HuH-7 (cell line): ENCODE results near the gene PRR9.
"Not testable (repeated sequence)": the region's sequence is repeated elsewhere in the genome, so short reads cannot be mapped to it uniquely, and the experiment has no call there.

Source experiments
- DNase-seq: peaks from one replicate; pipeline ENCODE4 v3.0.0; 2011; ENCODE audit warnings: low spot score

The PRR9 gene, protein sequence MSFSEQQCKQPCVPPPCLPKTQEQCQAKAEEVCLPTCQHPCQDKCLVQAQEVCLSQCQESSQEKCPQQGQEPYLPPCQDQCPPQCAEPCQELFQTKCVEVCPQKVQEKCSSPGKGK

DNA sequence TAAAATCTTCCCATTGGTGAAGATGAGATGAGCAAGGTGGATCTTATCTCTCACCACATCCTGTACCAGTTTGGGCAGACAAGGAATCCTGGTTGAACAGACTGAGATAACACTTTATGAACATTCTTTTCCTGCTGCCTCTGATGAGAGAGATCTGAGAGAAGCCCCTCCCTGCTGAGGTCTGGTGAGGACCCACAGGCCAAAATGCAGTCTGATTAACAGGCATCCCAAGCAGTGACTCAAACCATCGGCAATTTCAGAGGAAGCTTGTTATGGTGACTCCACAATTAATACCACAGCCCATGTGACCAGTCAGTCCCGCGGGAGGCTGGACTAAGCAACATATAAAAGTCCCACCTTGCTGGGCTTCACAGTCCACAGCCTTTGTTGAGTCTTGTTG is at the start of gene PRR9:
Gene PRR9, plus strand, starts transcription at position 373 of the 400 bp plus-strand sequence. CDS start 561 bp downstream, outside the sequence.
- no peak for DNase-seq

DNA sequence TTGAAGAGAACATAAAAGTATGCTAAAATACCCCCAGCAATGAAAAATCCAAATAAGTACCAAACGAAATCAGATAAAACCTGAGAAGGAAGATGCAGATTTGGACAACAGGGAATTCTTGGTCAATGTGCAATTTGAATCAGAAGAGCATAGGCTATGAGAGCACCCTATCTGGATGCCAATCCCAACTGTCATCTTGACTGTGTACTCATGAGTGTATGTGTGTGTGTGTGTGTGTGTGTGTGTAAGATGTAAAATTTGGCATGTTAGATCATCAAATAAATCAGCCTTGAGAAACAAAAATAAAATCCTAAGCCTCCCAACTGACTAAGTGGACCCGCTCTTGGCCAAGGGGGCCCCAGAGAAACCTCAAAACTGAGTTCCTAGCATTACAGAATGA is 48.7 kb upstream of the PRR9 start:
- DNase-seq = no peak

DNA sequence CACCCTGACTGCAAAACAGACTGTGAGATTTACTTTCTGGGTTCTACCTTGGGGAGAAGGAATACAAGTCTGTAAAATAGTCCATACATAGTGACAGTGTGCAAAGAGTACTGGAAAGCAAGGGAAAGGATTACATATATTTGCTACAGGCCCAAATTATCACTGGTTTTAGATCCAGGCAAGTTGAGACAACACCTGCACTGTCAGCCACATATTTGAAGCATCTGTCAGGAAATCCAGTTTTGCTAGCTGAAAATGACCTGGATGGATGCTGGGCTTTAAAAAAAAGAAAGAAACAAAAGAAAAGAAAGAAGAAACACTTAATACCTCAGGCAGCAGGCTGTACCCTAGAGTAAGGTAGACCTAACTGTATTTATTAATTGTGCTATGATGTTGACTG is 42.8 kb upstream of the PRR9 start:
- no peak for DNase-seq

DNA sequence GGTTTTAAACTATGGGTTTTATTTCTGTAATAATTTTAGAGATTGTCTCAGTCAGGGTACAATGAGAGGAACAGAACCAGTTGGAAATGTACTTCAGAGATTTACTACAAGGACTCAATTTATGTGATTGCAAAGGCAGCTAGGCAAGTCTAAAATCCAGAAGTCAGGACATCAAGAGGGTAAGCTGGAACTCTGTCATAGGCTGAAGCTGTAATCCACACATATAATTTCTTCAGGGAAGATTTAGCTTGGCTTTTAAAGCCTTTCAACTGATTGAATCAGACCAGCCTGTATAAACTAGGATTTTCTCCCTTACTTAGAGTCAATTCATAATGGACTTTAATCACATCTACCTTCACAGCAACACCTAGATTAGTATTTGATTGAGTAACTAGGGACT is 38.5 kb upstream of the PRR9 start:
- no peak for DNase-seq

DNA sequence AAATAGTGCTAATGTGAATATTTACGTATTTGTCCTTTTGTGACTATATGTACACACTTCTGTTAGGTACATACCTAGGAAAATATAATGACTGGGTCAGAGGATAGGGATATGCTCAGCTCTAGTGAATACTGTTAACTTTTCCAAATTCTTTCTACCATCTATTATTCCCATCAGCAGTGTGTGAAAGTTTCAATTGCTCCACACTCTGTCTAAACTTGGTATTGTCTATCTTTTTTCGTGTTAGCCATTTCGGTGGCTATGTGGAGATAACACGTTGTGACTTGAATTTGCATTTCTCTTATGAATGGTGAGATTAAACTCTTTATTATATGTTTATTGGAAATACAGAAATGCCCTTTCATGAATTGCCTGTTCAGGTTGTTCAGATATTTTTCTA is 36.8 kb upstream of the PRR9 start:
- DNase-seq = no peak

DNA sequence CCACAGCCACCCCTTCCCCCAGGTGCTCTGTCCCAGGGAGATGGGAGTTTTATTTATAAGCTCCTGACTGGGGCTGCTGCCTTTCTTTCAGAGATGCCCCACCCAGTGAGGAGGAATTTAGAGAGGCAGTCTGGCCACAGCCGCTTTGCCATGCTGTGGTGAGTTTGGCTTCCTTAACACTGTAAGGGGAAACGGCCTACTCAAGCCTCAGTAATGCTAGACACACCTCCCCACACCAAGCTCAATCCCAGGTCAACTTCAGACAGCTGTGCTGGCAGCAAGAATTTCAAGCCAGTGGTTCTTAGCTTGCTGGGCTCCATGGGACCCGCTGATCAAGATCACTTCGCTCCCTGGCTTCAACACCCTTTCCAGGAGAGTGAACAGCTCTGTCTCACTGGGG is 29.1 kb upstream of the PRR9 start:
- DNase-seq = not testable (repeated sequence)

DNA sequence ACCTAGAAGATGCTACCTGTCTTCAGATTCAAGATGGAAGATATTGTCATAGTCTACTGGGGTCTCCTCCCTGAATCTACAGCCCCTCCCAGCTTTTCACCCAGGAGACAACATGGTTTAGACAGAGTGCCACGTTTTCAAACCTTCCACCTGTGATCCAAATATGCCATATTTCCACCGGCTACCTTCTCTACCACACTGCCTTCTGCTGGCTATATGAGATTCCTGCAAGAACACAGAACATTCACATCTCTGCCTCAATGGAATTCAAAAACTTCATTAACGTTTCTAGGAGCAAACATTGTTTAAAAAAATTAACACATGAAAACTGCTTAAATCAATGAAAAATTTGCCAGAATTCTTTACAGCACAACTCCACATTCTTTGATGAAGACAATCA is 27.0 kb upstream of the PRR9 start:
- DNase-seq = no peak

DNA sequence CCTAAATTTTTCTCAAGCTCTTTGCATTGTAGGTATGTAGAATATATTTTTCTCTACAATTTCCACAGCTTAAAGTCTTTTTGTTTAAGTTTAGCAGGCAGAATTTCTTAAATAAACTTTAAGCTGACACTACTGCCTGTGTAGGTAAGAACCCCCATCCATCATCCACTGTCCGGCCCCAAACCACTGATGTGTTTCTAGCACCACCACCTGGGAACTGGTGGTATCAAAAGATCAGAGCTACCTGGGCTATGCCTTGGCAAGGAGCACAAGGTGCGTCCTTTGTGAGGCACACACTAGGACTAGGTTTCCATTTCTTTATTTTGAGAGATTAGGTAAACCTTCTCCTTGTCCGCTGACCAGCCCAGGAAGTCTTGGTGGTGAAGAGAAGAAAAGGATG is 24.7 kb upstream of the PRR9 start:
- peak; percentile 12 for DNase-seq

DNA sequence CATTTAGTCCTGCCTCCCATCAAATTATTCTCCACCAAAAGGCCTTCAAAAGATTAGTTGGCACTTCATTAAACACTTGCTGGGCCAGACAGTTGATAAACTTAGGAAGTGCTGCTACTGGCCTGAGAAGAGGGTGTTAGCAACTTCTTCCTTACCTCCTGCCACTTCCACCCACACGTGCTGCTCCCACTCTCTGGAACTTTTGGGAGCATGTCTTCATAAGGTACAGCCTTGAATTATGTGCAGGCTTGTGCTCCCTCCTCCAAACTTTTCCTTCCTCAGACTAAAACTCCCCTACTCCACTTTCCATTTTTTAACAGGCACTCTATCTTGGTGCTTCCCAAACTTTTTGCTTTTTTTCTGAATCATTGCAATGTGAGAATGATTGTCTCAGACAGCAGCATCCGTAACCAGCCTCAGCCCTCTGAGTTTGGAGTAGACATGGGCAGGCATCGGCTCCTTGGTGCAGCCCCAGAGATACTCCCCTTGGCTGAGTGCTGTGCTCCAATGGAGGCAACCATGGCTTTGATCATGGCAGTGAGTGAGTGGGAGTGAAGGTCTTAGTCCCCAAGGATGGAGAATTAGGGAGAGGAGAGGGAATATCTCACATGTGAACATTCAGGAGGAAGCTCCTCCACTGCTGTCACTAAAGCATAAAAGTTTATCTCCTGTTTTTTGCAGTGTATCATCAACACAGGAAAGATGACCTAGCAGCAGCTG is 22.9 kb upstream of the PRR9 start:
- no peak for DNase-seq

DNA sequence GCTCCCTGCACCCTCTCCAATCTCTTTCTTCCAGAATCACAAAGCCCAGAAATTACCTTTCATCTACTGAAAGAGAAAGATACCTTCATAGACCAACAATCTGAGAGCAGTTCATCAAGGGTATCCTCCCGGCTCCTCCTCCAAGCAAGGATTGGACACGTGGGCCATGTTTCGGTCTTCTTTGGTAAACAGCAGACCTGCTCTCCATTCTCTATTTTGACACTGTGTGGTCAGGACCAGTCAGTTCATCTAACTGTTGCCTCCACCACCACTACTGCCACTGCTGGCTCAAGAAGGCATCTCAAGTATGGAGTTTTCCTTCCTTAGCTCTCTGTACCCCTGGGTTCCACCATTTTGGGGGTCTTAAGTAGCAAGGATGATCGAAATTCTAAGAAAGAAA is 22.2 kb upstream of the PRR9 start:
- DNase-seq = no peak

DNA sequence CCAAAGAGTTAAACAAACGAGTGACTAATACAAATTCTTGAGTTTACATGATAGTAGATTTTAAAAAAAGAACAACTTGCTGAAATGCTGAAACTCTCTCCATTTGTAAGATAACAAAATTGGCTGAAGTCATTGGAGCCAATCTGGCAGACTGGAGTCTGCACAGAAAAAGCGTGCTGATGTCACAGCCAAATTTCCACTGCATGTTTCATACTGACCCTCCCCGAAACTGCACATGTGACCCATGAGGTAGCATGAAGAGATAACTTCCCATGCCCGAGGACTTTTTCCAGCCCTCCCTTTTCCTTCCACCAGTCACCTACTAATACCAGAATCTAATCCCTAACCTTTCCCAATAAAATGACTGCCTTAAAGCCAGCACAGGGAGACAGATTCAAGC is 15.4 kb upstream of the PRR9 start:
- DNase-seq = no peak

DNA sequence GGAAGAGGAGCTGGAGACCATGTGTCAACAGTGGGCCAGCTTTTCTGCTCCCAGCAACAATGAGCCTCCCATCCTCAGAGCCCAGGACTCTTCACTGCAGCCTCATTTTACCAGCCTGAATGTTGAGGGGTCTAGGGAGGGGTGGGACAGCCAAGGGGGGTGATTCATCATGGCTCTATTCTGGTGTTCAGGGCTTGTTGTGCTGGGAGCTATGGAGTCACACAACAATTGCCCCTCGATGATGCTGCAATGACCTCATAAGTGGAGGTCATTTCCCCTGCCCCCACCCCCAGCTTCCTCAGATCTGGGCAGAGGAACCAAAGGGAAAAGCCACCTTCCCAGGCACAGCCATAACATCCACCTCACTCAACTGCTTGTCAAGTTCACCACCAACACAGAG is 14.3 kb upstream of the PRR9 start, which contains the start of gene LELP1:
Gene LELP1, plus strand, starts transcription at position 301 of the 400 bp plus-strand sequence. CDS start 1,278 bp downstream, outside the sequence.
- DNase-seq = no peak

DNA sequence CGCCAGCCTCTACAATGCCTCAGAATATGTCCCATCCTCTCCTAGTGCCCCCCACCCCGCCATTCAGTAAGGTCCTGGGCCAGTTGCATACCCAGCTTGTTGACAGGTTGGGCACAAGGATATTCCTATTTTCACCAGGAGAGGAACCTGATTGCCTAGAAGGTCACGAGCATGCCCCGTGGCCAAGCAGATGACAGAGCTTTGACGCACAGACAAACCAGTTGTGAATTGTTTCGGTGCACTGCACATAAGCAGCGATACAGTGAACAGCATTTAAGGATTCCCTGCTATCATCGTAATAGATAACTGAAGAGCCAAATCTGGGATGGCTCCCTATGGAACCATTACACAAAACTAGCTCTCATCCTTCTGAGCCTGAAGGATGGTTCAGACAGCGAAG is 10.8 kb upstream of the PRR9 start:
- DNase-seq = no peak

DNA sequence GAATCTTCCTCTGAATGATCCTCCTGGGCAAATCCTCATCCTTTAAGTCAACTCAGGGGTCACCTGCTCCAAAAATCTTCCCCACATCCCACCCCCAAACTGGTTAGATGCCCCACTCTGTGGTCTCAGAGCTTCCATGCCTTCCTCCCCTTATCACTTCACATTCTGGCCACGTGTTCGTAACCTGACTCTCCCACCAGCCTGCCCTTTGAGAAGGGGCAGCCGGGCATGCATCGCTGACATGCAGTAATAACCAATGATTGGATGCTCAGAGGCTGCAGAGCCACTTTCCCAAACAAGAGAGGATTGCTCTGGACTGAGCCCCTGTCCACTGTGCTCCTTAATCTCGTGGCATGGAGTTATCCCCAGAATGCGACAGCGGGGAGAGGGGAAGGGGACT is 7.2 kb upstream of the PRR9 start:
- DNase-seq = no peak

DNA sequence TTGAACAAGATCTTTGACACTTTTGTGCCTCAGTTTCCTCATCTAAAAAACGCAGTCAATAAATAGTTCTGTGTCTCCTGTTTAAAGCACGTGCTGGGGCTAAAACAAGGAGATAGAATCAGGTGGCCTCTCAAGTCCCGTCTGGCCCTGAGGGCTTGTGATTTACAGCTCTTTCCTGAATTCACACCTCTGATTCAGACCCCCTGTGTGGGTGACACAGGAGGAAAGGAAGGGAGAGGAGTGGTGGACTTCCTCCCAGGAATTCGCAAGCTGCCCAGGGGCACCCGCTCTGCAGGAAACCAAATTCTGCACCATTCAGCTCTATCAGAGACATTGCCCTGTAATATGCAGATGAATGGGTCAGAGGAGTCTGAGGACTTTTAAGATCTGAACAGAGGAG is 5.2 kb upstream of the PRR9 start:
- no peak for DNase-seq

DNA sequence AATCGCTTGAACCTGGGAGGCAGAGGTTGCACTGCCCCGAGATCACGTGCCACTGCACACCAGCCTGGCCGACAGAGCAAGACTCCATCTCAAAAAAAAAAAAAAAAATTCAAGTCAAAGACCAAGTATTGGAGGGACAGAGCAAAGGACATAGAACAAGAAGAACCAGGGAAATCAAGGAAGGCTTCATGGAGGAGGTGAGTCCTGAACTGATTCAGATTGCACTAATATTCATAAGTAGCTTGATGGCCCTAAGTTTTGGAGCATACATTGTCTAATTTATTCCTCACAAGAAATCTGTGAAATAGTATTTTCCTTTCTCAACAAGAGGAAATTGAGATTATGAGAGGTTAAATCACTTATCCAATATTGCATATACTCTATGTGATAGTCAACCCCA is 3.9 kb upstream of the PRR9 start:
- no peak for DNase-seq

DNA sequence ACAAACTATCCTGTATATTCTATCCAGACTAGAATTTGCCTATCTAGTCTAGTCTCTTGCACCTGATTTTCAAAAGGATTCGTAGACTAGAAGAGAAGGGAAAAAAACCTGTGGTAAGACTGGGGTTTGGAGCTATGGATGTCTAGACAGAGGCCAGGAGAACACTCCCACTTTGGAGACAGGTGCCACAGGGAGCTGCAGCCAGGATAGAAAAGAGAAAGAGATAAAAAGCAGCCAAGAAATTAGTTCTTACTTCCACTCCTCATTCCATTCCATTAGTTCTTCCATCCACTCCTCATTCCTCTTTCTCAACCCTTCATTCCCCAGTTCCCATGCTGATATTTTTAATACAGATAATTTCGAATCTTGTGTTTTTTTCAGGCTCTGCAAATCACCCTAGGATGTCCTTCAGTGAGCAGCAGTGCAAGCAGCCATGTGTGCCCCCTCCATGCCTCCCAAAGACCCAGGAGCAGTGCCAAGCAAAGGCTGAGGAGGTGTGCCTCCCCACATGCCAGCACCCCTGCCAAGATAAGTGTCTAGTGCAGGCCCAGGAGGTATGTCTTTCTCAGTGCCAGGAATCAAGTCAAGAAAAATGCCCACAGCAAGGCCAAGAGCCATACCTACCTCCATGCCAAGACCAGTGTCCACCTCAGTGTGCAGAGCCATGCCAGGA is 496 bp downstream of the PRR9 start:
- no peak for DNase-seq

DNA sequence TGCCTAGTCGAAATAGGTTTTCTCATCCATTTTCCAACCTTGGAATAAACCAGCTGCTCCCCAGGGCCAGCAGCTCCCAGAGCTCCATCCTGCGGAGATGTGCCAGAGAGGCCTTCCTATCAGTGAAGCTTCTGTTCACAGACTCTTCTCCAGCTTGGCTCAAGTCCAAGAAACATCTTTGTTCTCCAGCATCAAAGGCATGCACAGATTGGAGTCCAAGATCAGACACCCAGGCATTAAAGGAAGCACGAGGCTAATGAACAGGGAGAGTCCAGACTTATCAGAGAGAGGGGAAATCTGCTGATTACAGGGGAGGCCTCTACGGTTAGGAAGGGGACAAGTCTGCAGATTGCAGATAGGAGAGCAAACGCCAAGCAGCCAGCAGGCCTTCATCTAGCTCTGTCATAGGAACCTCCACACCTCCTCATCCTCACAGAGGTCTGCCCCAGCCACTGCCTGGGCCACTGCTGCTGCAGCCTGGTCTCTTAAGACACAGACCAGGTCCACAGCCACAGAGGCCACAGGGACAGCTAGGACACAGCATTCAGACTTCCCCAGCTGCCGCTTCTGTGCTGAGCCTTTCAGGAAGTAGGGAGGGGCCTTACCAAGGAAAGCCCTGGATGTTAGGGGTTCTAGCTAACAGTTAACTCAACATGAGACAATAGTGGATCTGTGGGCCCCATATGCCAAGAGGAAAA is 3.4 kb downstream of the PRR9 start:
- no peak for DNase-seq

DNA sequence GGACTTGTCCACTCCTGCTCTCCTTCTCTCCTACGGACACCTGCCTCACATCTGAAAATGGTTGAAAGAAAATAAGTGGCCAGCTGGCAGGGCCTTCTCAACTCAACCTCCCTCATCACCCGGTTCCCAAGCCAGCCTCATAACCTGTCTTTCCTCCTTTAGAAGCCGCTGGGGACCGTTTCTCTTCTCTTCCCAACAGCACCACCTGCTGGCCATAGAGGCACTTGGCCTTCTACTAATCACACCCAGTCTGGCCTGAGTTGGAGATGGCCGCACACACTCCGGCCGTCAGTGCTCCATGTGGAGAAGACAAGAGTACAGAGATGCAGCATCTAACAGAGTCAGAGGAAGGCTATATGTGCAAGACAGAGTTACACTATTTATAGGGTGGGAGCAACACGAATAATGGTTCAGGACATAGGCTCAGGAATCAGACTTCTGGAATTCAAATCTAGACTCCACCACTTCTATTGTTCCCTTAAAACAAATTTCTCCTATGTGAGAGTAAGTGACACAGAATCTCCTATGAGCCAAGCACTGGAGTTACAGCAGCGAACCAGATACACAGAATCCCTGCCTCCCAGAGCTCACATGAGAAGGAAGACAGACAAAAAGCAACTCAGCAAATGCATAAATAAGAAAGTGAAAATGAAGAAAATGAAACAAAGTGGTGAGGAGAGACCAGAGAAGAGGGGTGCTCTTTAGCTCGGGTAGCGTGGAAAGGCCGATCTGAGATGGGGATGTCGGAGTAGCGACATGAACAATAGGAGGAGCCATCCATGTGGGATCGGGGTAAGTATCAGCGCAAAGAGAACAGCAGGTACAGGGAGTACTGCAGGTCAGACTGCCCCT is 5.9 kb downstream of the PRR9 start:
- DNase-seq = peak; percentile 14

DNA sequence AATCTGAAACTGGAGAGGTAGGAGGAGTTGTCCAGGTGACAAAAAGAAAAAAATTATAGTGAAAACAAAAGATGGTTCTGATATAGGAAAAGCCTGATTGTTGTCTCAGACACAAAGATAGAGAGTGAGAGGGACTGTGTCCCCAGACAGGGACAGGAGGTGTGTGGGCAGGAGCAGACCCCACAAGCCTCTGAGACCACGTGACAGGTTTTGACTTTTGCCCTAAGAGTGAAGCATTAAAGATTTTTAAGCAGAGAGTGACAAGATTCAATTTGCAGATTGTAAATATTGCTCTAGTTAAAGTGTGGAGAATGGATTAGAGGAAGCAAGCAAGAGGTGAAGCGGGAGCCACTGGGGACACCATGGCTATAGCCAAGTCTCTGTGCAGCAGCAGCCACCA is 10.4 kb downstream of the PRR9 start:
- no peak for DNase-seq

DNA sequence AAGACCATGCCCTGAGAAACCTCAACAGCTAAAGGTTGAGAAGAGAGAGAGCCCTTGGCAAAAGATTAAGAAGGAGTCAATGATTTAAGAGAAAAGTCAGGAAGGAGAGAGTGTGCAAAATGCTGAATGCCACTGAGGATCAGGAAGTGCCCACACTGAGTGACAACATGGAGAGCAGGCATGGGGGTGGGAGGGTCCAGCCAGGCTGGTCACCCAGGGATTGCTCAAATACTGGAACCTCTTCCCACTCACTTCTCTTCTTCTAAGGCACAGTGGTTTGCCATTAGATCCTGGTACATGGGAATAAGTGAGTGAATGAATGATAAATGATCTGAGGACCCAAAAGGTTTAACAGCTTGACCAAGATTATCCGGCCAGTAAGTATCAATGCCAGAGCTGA is 11.1 kb downstream of the PRR9 start:
- DNase-seq = no peak
